ENCODE data around the gene EIF5. TPM values are rescaled to one million over a fixed set of nuclear protein-coding genes. Genes with fewer than 3 reads are reported as not detected.

The EIF5 gene
- total and polyA plus RNA-seq, 10 donors: 31.9 to 261 (median 202) TPM

DNA sequence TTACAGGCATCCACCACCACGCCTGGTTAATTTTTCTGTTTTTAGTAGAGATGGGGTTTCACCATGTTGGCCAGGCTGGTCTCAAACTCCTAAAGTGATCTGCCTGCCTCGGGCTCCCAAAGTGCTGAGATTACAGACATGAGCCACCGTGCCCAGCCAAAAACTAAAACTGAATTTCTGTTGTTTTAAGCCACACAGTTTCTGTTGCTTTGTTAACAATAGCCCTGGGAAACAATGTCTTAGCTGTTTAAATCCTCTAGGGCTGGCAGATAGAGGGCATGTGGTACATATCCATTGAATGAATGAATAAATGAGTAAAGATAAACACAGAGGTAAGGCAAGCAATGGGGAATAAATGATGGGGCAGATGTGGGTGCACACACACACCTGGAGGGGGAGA is 8.0 kb upstream of the EIF5 start:
- Histone ChIP-seq H3K36me3 (no peaks in the 10 kb centered on the region), H3K27me3 (replicated peaks in 1 of 7) (peaks cover 0 to 9% (median 0%) of the 10 kb centered on the region in 7 donors), H3K4me3 (no peak overlapping the region), H3K27ac (no peak overlapping the region), H3K4me1 (peaks cover 0 to 15% (median 0%) of the 10 kb centered on the region in 6 donors), H3K9me3 (no peaks in the 10 kb centered on the region)
- TF ChIP-seq POLR2A (IDR thresholded peaks at IDR 0.05) (no peak), POLR2AphosphoS5 (IDR thresholded peaks at IDR 0.05) (no peak)
- TF ChIP-seq, protein P1, sequence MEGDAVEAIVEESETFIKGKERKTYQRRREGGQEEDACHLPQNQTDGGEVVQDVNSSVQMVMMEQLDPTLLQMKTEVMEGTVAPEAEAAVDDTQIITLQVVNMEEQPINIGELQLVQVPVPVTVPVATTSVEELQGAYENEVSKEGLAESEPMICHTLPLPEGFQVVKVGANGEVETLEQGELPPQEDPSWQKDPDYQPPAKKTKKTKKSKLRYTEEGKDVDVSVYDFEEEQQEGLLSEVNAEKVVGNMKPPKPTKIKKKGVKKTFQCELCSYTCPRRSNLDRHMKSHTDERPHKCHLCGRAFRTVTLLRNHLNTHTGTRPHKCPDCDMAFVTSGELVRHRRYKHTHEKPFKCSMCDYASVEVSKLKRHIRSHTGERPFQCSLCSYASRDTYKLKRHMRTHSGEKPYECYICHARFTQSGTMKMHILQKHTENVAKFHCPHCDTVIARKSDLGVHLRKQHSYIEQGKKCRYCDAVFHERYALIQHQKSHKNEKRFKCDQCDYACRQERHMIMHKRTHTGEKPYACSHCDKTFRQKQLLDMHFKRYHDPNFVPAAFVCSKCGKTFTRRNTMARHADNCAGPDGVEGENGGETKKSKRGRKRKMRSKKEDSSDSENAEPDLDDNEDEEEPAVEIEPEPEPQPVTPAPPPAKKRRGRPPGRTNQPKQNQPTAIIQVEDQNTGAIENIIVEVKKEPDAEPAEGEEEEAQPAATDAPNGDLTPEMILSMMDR (IDR thresholded peaks at IDR 0.05 in 8 of 11, conservative IDR thresholded peaks at IDR 0.05 in 3 of 11): no peak
- intact Hi-C loops (cut with DNase I; ENCODE audit: low total_unique reads): no loop called here
- WGBS, 5 donors: 82 to 89% (median 87%) methylated on average over 3 of the region's 3 CpGs
- DNase-seq: no peak

DNA sequence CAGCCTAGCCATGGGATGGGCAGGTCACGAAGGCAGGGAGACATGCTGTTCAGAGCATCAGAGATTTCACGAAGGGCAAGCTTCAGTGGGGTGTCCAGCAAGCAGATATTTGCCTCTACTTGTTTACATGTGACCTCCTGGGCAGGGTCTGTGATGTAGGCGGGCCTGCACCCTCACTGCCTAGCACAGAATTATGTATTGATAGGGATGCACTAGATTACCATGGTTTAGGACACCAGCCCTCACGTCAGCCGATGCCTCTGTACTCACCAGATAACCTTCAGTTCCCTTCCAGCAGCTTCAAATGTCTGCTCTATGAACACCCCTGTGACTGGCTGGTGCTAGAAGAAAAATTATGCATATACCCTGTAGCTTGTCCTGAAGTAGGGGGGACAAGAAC is 5.1 kb upstream of the EIF5 start:
- no peak overlapping the region for H3K4me3 ChIP-seq
- no peaks in the 10 kb centered on the region for H3K9me3 ChIP-seq
- no peak for DNase-seq
- peaks cover 0 to 7% (median 0%) of the 10 kb centered on the region in 7 donors for H3K27me3 ChIP-seq (replicated peaks in 1 of 7)
- H3K27ac ChIP-seq: no peak overlapping the region
- 84 to 92% (median 90%) methylated on average over 4 to 5 of the region's 5 CpGs for WGBS, 5 donors
- H3K4me1 ChIP-seq: peaks cover 0 to 33% (median 14%) of the 10 kb centered on the region in 6 donors
- TF ChIP-seq, protein P1 (IDR thresholded peaks at IDR 0.05 in 8 of 11, conservative IDR thresholded peaks at IDR 0.05 in 3 of 11): no peak
- no peaks in the 10 kb centered on the region for H3K36me3 ChIP-seq
- intact Hi-C loops (cut with DNase I; ENCODE audit: low total_unique reads): no loop called here

DNA sequence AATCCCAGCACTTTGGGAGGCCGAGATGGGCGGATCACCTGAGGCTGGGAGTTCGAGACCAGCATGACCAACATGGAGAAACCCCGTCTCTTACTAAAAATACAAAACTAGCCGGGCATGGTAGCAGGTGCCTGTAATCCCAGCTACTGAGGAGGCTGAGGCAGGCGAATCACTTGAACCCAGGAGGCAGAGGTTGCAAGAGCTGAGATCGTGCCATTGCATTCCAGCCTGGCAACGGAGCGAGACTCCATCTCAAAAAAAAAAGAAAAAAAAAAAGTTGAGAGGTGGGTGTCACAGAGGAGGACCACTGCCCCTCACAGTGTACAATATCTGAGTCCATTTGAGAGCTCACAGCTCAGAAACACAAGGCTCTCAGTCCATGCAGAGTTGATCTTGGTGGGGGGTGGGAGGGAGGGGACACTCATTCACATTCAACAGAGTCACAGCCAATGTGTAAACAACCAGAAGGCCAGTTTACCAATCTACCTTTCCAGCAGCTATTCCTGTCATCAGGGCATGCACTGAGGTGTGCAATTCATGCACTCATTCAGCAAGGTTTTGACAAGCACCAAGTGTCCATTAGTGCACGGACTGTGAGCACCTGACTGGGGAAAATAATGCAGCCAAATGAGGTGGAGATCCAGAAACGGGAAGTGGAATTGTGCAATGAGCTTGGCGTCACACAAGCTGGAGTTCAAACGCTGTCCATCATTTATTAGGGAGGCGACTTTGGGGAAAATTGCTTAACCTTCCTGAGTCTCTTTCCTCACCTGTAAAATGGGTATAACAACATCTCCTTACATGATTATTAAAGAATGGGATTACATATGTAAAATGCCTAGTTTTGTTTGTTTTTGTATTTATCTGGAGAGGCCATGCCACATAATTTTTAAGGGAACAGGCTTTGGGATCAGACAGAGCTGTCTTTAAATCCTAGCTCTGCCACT is 4.4 kb upstream of the EIF5 start:
- 61 to 72% (median 68%) methylated on average over 14 of the region's 14 CpGs for WGBS, 5 donors
- DNase-seq: no peak

DNA sequence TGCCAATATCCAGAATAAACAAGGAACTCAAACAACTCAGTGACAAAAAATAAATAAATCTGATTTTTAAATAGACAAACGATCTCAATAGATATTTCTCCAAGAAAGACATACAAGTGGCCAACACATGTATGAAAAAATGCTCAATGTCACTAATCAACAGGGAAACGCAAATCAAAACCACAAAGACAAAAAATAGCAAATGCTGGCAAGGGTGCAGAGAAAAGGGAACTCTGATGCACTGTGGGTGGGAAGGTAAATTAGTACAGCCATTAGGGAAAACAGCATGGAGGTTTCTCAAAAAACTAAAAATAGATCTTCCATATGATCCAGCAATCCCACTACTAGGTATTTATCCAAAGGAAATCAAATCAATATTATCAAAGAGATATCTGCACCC is 3.5 kb upstream of the EIF5 start:
- Histone ChIP-seq H3K27me3 (replicated peaks in 1 of 7) (no peaks in the 10 kb centered on the region), H3K4me3 (no peak overlapping the region), H3K36me3 (peaks cover 0 to 4% (median 2%) of the 10 kb centered on the region in 6 donors), H3K9me3 (no peaks in the 10 kb centered on the region), H3K4me1 (peaks cover 3 to 40% (median 19%) of the 10 kb centered on the region in 6 donors), H3K27ac (no peak overlapping the region)
- intact Hi-C loops (cut with DNase I; ENCODE audit: low total_unique reads): no loop called here
- TF ChIP-seq, protein P1 (IDR thresholded peaks at IDR 0.05 in 8 of 11, conservative IDR thresholded peaks at IDR 0.05 in 3 of 11): no peak
- TF ChIP-seq POLR2AphosphoS5 (IDR thresholded peaks at IDR 0.05) (no peak), POLR2A (IDR thresholded peaks at IDR 0.05) (no peak)
- 27 to 42% (median 40%) methylated on average over 2 of the region's 2 CpGs for WGBS, 5 donors
- no peak for DNase-seq

More for the DNA sequence above, 4.4 kb upstream of the EIF5 start:
- intact Hi-C loops (cut with DNase I; ENCODE audit: low total_unique reads): no loop called here
- H3K27ac ChIP-seq: no peak overlapping the region
- peaks cover 0 to under 1% (median 0%) of the 10 kb centered on the region in 7 donors for H3K27me3 ChIP-seq (replicated peaks in 1 of 7)
- H3K4me1 ChIP-seq: peaks cover 0 to 33% (median 15%) of the 10 kb centered on the region in 6 donors
- no peak overlapping the region for H3K4me3 ChIP-seq
- H3K9me3 ChIP-seq: no peaks in the 10 kb centered on the region
- TF ChIP-seq, protein P1 (IDR thresholded peaks at IDR 0.05 in 8 of 11, conservative IDR thresholded peaks at IDR 0.05 in 3 of 11): no peak
- peak in 1 of 3 donors; percentile 52 for TF ChIP-seq POLR2AphosphoS5 (IDR thresholded peaks at IDR 0.05)
- H3K36me3 ChIP-seq: no peaks in the 10 kb centered on the region
